MM.1S (cell line): ENCODE measurements around the gene GOLGA7B.

Experiments used
- DNase-seq: peaks from one replicate; pipeline ENCODE4 v3.0.0-alpha.2; 2015
- H2AFZ ChIP-seq: fragments of 300-600 bp; sonication (generic); 2 replicates; pipeline ENCODE4 v1.6.0; 2016; ENCODE audit warnings: antibody characterized with exemption, low read length
- H3F3A ChIP-seq: fragments of 300-600 bp; sonication (generic); 2 replicates; pipeline ENCODE4 v1.6.1; 2016; ENCODE audit warnings: mild to moderate bottlenecking, antibody characterized with exemption, low read length, moderate library complexity, mixed read lengths; ENCODE audit not compliant: insufficient read depth
- H3K27ac ChIP-seq: fragments of 300-600 bp; sonication (generic); 2 replicates; pipeline ENCODE4 v1.5.1; 2016; ENCODE audit warnings: mild to moderate bottlenecking, low read length
- H3K27me3 ChIP-seq: fragments of 300-600 bp; sonication (generic); replicated peaks from 2 replicates; pipeline ENCODE4 v1.6.0; 2016; ENCODE audit warnings: low read length; ENCODE audit not compliant: insufficient read depth
- H3K36me3 ChIP-seq: fragments of 300-600 bp; sonication (generic); replicated peaks from 2 replicates; pipeline ENCODE4 v1.6.1; 2016; ENCODE audit warnings: mild to moderate bottlenecking, low read length, mixed read lengths; ENCODE audit not compliant: insufficient read depth
- H3K4me1 ChIP-seq: fragments of 300-600 bp; sonication (generic); 2 replicates; pipeline ENCODE4 v1.6.1; 2016; ENCODE audit warnings: low read length, mixed read lengths
- H3K4me2 ChIP-seq: fragments of 300-600 bp; sonication (generic); 2 replicates; pipeline ENCODE4 v1.6.0; 2016; ENCODE audit warnings: low read depth, low read length
- H3K4me3 ChIP-seq: fragments of 300-600 bp; sonication (generic); 2 replicates; pipeline ENCODE4 v1.5.1; 2016; ENCODE audit warnings: low read length, mixed read lengths
- H3K79me2 ChIP-seq: fragments of 300-600 bp; sonication (generic); 2 replicates; pipeline ENCODE4 v1.6.1; 2016; ENCODE audit warnings: mixed run types, low read length, mixed read lengths
- H3K9ac ChIP-seq: fragments of 300-600 bp; sonication (generic); 2 replicates; pipeline ENCODE4 v1.6.1; 2016; ENCODE audit warnings: low read length, mixed read lengths
- H3K9me2 ChIP-seq: fragments of 300-600 bp; sonication (generic); replicated peaks from 2 replicates; pipeline ENCODE4 v1.6.1; 2016; ENCODE audit warnings: mild to moderate bottlenecking, low read length, mixed read lengths; ENCODE audit not compliant: insufficient read depth
- H3K9me3 ChIP-seq: fragments of 300-600 bp; sonication (generic); replicated peaks from 2 replicates; pipeline ENCODE4 v1.6.1; 2016; ENCODE audit warnings: mild to moderate bottlenecking, low read length, mixed read lengths; ENCODE audit not compliant: insufficient read depth
- H4K20me1 ChIP-seq: fragments of 300-600 bp; sonication (generic); 2 replicates; pipeline ENCODE4 v1.6.1; 2016; ENCODE audit warnings: mild to moderate bottlenecking, low read length, moderate library complexity, mixed read lengths; ENCODE audit not compliant: insufficient read depth
- CTCF ChIP-seq: fragments of 300-600 bp; sonication (generic); IDR thresholded peaks from 2 replicates; pipeline ENCODE4 v1.5.1; 2016; ENCODE audit warnings: antibody characterized with exemption, low read length, mixed read lengths
- EZH2 ChIP-seq: fragments of 300-600 bp; sonication (generic); optimal IDR thresholded peaks from 2 replicates; pipeline ENCODE3; 2017; ENCODE audit warnings: low read depth, mild to moderate bottlenecking, antibody characterized with exemption, low read length, mixed read lengths
- EZH2phosphoT487 ChIP-seq: fragments of 300-600 bp; sonication (generic); IDR thresholded peaks from 2 replicates; pipeline ENCODE4 v1.6.1; 2018; ENCODE audit warnings: antibody characterized with exemption, low read length

GOLGA7B gene

GRCh38 chr10:97827702-97828291, 21.8 kb upstream of the GOLGA7B start:
- 0 out of 2 replicates have a peak, but pooled peaks cover 8% of the 10 kb centered on the region for H3K27me3 ChIP-seq
- H3K4me3 ChIP-seq = no peak overlapping the region
- TF ChIP-seq EZH2phosphoT487 = no peak
- no peak for TF ChIP-seq CTCF
- TF ChIP-seq EZH2 = no peak
- no peaks in the 10 kb centered on the region for H3F3A ChIP-seq
- H3K9me2 ChIP-seq = no peaks in the 10 kb centered on the region
- no peaks in the 10 kb centered on the region for H4K20me1 ChIP-seq
- H3K36me3 ChIP-seq = no peaks in the 10 kb centered on the region
- no peaks in the 10 kb centered on the region for H3K4me1 ChIP-seq
- no peak for DNase-seq
- H3K79me2 ChIP-seq = no peaks in the 10 kb centered on the region
- no peak overlapping the region for H2AFZ ChIP-seq
- no peak overlapping the region for H3K9ac ChIP-seq
- H3K27ac ChIP-seq = no peak overlapping the region
- no peaks in the 10 kb centered on the region for H3K9me3 ChIP-seq
- H3K4me2 ChIP-seq = no peak overlapping the region

GRCh38 chr10:97828721-97829120, 20.9 kb upstream of the GOLGA7B start:
- no peaks in the 10 kb centered on the region for H4K20me1 ChIP-seq
- H3K4me3 ChIP-seq = no peak overlapping the region
- no peaks in the 10 kb centered on the region for H3K9me2 ChIP-seq
- H2AFZ ChIP-seq = no peak overlapping the region
- H3K4me2 ChIP-seq = no peak overlapping the region
- H3K9ac ChIP-seq = no peak overlapping the region
- H3K9me3 ChIP-seq = no peaks in the 10 kb centered on the region
- no peaks in the 10 kb centered on the region for H3K79me2 ChIP-seq
- no peak for DNase-seq
- no peaks in the 10 kb centered on the region for H3K4me1 ChIP-seq
- H3K27me3 ChIP-seq = peaks cover 10% of the 10 kb centered on the region; the same call in 1 of the 2 replicates
- no peaks in the 10 kb centered on the region for H3F3A ChIP-seq
- no peak overlapping the region for H3K27ac ChIP-seq
- no peaks in the 10 kb centered on the region for H3K36me3 ChIP-seq
- TF ChIP-seq CTCF = no peak
- TF ChIP-seq EZH2phosphoT487 = no peak
- no peak for TF ChIP-seq EZH2

- Histone ChIP-seq H3K27me3 (peaks cover 19% of the 10 kb centered on the region; the same call in 1 of the 2 replicates), H3K79me2 (no peaks in the 10 kb centered on the region), H2AFZ (no peak overlapping the region), H3F3A (no peaks in the 10 kb centered on the region), H3K9me3 (no peaks in the 10 kb centered on the region), H3K4me3 (no peak overlapping the region), H3K4me1 (no peaks in the 10 kb centered on the region), H3K36me3 (no peaks in the 10 kb centered on the region), H3K9me2 (no peaks in the 10 kb centered on the region), H3K4me2 (no peak overlapping the region), H4K20me1 (no peaks in the 10 kb centered on the region), H3K27ac (no peak overlapping the region), H3K9ac (no peak overlapping the region)
- no peak for TF ChIP-seq EZH2
- no peak for TF ChIP-seq EZH2phosphoT487
- no peak for TF ChIP-seq CTCF
- no peak for DNase-seq
Measured at GRCh38 chr10:97830064-97830463, 19.6 kb upstream of the GOLGA7B start.
